H1 (cell line): ENCODE data around the gene CD244. TPM values are rescaled to one million over a fixed set of nuclear protein-coding genes. Genes with fewer than 3 reads are reported as not detected.
A peak's percentile ranks its signal among the peaks of the same experiment; 100 is the strongest.

Experiments used
- CTCF ChIA-PET: fragments of 300-600 bp; sonication (Branson Sonifier 250); formaldehyde crosslinking; loops from one replicate; lab custom pipeline; 2021; ENCODE audit not compliant: partially characterized antibody; lab: Charles Lee
- POLR2A ChIA-PET: fragments of 300-600 bp; sonication (Branson Sonifier 250); formaldehyde crosslinking; loops from one replicate; lab custom pipeline; 2021; ENCODE audit warnings: inconsistent platforms; ENCODE audit not compliant: partially characterized antibody; lab: Charles Lee
- DNase-seq, 2 experiments: peaks; one replicate each; pipeline versions ENCODE4 v3.0.0 to v3.0.0-alpha.2; 2010 to 2022; ENCODE audit warnings: low spot score in 2 of 2, low read depth in 1 of 2, mixed read lengths in 1 of 2
- FAIRE-seq: peaks from 2 replicates; lab custom pipeline; 2011; peaks lifted over from hg19 to GRCh38; lab: Jason Lieb, UNC
- H2AFZ ChIP-seq: 2 replicates; pipeline ENCODE4 v1.8.1; 2012; ENCODE audit warnings: low read length, inconsistent platforms
- H2AK5ac ChIP-seq: 2 replicates; pipeline ENCODE4 v1.6.1; 2013; ENCODE audit warnings: low read depth, low read length
- H2BK120ac ChIP-seq: replicated peaks from 2 replicates; pipeline ENCODE3; 2013; ENCODE audit warnings: low read depth, low read length, inconsistent platforms
- H2BK12ac ChIP-seq: 2 replicates; pipeline ENCODE4 v1.6.1; 2013; ENCODE audit warnings: low read depth, low read length
- H2BK15ac ChIP-seq: 2 replicates; pipeline ENCODE4 v1.6.1; 2013; ENCODE audit warnings: low read length
- H2BK20ac ChIP-seq: 2 replicates; pipeline ENCODE4 v1.6.1; 2013; ENCODE audit warnings: low read length
- H2BK5ac ChIP-seq: 2 replicates; pipeline ENCODE4 v1.6.1; 2013; ENCODE audit warnings: low read depth, low read length
- H3K14ac ChIP-seq: 2 replicates; pipeline ENCODE4 v1.6.1; 2013; ENCODE audit warnings: inconsistent platforms; ENCODE audit not compliant: insufficient read length
- H3K18ac ChIP-seq: 2 replicates; pipeline ENCODE4 v1.6.1; 2013; ENCODE audit warnings: low read length; ENCODE audit errors: extremely low read depth
- H3K23ac ChIP-seq: 2 replicates; pipeline ENCODE4 v1.6.1; 2013; ENCODE audit warnings: inconsistent platforms; ENCODE audit not compliant: insufficient read length
- H3K23me2 ChIP-seq: 2 replicates; pipeline ENCODE4 v1.6.1; 2013; ENCODE audit warnings: low read depth, low read length
- H3K27ac ChIP-seq: 2 replicates; pipeline ENCODE4 v1.6.1; 2011; ENCODE audit warnings: low read depth, low read length, inconsistent platforms
- H3K27me3 ChIP-seq, 4 experiments: replicated peaks in 1 of 4; 1 replicate in 1 of 4; 2 replicates in 3 of 4; pipeline versions ENCODE4 v1.6.1 to v1.8.1; 2011 to 2013; ENCODE audit warnings: low read length in 3 of 4, mild to moderate bottlenecking in 3 of 4, inconsistent platforms in 2 of 4, mixed read lengths in 2 of 4, moderate library complexity in 1 of 4; ENCODE audit not compliant: control insufficient read depth in 3 of 4, insufficient read depth in 3 of 4; ENCODE audit errors: extremely low read depth in 1 of 4
- H3K36me3 ChIP-seq, 4 experiments: 2 replicates each; pipeline versions ENCODE4 v1.6.1 to v1.8.1; 2011 to 2013; ENCODE audit warnings: mild to moderate bottlenecking in 4 of 4, low read length in 3 of 4, moderate library complexity in 2 of 4, control low read depth in 1 of 4, inconsistent platforms in 1 of 4; ENCODE audit not compliant: insufficient read depth in 4 of 4, control insufficient read depth in 2 of 4
- H3K4ac ChIP-seq: replicated peaks from 2 replicates; pipeline ENCODE3; 2013; ENCODE audit warnings: low read length, low read depth, mixed read lengths, inconsistent platforms; ENCODE audit not compliant: insufficient read length
- H3K4me1 ChIP-seq, 4 experiments: replicated peaks in 1 of 4; 1 replicate in 1 of 4; 2 replicates in 3 of 4; pipeline versions ENCODE4 v1.6.1 to v1.8.1; 2011 to 2013; ENCODE audit warnings: low read length in 3 of 4, inconsistent platforms in 2 of 4, mixed read lengths in 1 of 4; ENCODE audit not compliant: insufficient read depth in 4 of 4, control insufficient read depth in 3 of 4
- H3K4me2 ChIP-seq, 2 experiments: 2 replicates each; pipeline versions ENCODE4 v1.6.1 to v1.8.1; 2011 to 2013; ENCODE audit warnings: low read depth in 2 of 2, low read length in 2 of 2, control low read depth in 1 of 2, inconsistent platforms in 1 of 2, mild to moderate bottlenecking in 1 of 2; ENCODE audit not compliant: insufficient read depth in 1 of 2
- H3K4me3 ChIP-seq, 4 experiments: fragments of 200-600, 300-600 bp in 1 of 4; sonication (generic), shearing (Covaris generic), sonication (Bioruptor Twin) in 1 of 4; 2 replicates each; pipeline versions ENCODE4 v1.5.1 to v1.8.1; 2011 to 2016; ENCODE audit warnings: low read length in 4 of 4, low read depth in 3 of 4, control low read depth in 2 of 4, inconsistent platforms in 2 of 4, mild to moderate bottlenecking in 2 of 4, mixed read lengths in 1 of 4, moderate library complexity in 1 of 4; ENCODE audit not compliant: insufficient read depth in 2 of 4; ENCODE audit errors: extremely low read depth in 1 of 4
- H3K56ac ChIP-seq: replicated peaks from 2 replicates; pipeline ENCODE3; 2013; ENCODE audit warnings: low read depth, mild to moderate bottlenecking, mixed read lengths, low read length, inconsistent platforms; ENCODE audit not compliant: insufficient read length
- H3K79me1 ChIP-seq: 2 replicates; pipeline ENCODE4 v1.6.1; 2013; ENCODE audit warnings: low read depth, low read length, control low read depth
- H3K79me2 ChIP-seq, 2 experiments: 2 replicates each; pipeline versions ENCODE4 v1.6.1 to v1.8.1; 2012 to 2013; ENCODE audit warnings: low read length in 2 of 2, mild to moderate bottlenecking in 2 of 2, inconsistent platforms in 1 of 2; ENCODE audit not compliant: insufficient read depth in 2 of 2, control insufficient read depth in 1 of 2
- H3K9ac ChIP-seq, 4 experiments: replicated peaks in 1 of 4; 1 replicate in 1 of 4; 2 replicates in 3 of 4; pipeline versions ENCODE4 v1.6.1 to v1.8.1; 2011 to 2013; ENCODE audit warnings: low read depth in 3 of 4, low read length in 3 of 4, control low read depth in 2 of 4, mild to moderate bottlenecking in 2 of 4, moderate library complexity in 2 of 4, inconsistent platforms in 1 of 4; ENCODE audit errors: extremely low read depth in 1 of 4
- H3K9me3 ChIP-seq, 2 experiments: 2 replicates each; pipeline versions ENCODE4 v1.6.1 to v1.8.1; 2012 to 2013; ENCODE audit warnings: mild to moderate bottlenecking in 2 of 2, moderate library complexity in 2 of 2, control low read depth in 1 of 2, inconsistent platforms in 1 of 2, low read depth in 1 of 2, low read length in 1 of 2, mixed read lengths in 1 of 2; ENCODE audit not compliant: insufficient read depth in 2 of 2
- H4K20me1 ChIP-seq, 2 experiments: replicated peaks in 1 of 2; 2 replicates each; pipeline versions ENCODE3 to v1.8.1; 2011 to 2013; ENCODE audit warnings: inconsistent platforms in 2 of 2, low read length in 2 of 2, mild to moderate bottlenecking in 1 of 2; ENCODE audit not compliant: insufficient read depth in 2 of 2, control insufficient read depth in 1 of 2
- H4K5ac ChIP-seq: 2 replicates; pipeline ENCODE4 v1.6.1; 2013; ENCODE audit warnings: low read length, low read depth, mixed read lengths, inconsistent platforms; ENCODE audit not compliant: insufficient read length
- H4K8ac ChIP-seq: 2 replicates; pipeline ENCODE4 v1.8.0; 2013; ENCODE audit warnings: mild to moderate bottlenecking, moderate library complexity, low read length, inconsistent platforms; ENCODE audit not compliant: insufficient read depth; ENCODE audit errors: extremely low read depth
- H4K91ac ChIP-seq: replicated peaks from 2 replicates; pipeline ENCODE3; 2013; ENCODE audit warnings: low read length, mixed read lengths, inconsistent platforms; ENCODE audit not compliant: insufficient read length
- BRCA1 ChIP-seq: IDR thresholded peaks from 2 replicates; pipeline ENCODE4 v1.6.1; 2012; ENCODE audit warnings: low read depth, low read length, improper control_type of control experiment
- EGR1 ChIP-seq: IDR thresholded peaks from 2 replicates; pipeline ENCODE4 v1.6.1; 2011; ENCODE audit warnings: low read depth, low read length, borderline replicate concordance
- HDAC6 ChIP-seq: IDR thresholded peaks from one replicate; pipeline ENCODE4 v1.7.1; 2012; ENCODE audit warnings: low read depth, mild to moderate bottlenecking, inconsistent platforms, low read length, moderate library complexity
- KDM5A ChIP-seq: fragments of 200-600 bp; IDR thresholded peaks from 2 replicates; pipeline ENCODE4 v1.7.1; 2012; ENCODE audit warnings: mild to moderate bottlenecking, low read length, inconsistent platforms, mixed read lengths
- USF2 ChIP-seq: IDR thresholded peaks from 2 replicates; pipeline ENCODE4 v1.6.1; 2011; ENCODE audit warnings: low read length, improper control_type of control experiment
- WGBS, 2 experiments: shearing (Covaris generic) in 1 of 2; methylation state at CpG; one replicate each; pipeline versions ENCODE4 v1.1.6 to v1.1.7; 2013 to 2015; ENCODE audit warnings: low lambda C conversion rate in 2 of 2, mixed read lengths in 2 of 2, inconsistent platforms in 1 of 2, low coverage in 1 of 2, missing lambda C conversion rate in 1 of 2; ENCODE audit not compliant: insufficient replicate concordance in 2 of 2, insufficient coverage in 1 of 2, insufficient read length in 1 of 2; ENCODE audit errors: extremely low coverage in 1 of 2, missing lambda C conversion rate in 1 of 2; 5-methylcytosine and 5-hydroxymethylcytosine counted together
- polyA plus RNA-seq, 7 experiments: library from polyadenylated mRNA; depleted of rRNA in 3 of 7; stranded (reverse) in 5 of 7; unstranded in 2 of 7; fragments of >200 nt in 5 of 7; fragments of 200-250 nt in 2 of 7; gene quantifications; 1 replicate in 5 of 7; 2 replicates in 1 of 7; 4 replicates in 1 of 7; pipeline versions ENCODE4 v1.2.1 to v1.2.3, GENCODE V29; 2011 to 2013; ENCODE audit warnings: missing spikeins in 2 of 7, mixed read lengths in 2 of 7
- total RNA-seq: library from RNA; stranded (reverse); fragmentation: NEBNext Ultra II Directional; extraction: Animal tissue kit (Norgen Biotek cat#: 25700); gene quantifications from 2 replicates; pipeline ENCODE4 v1.2.1, GENCODE V29; 2021

CD244 gene
- total and polyA plus RNA-seq, 2 of the 8 experiments (the other 6 are each of a cell fraction or from before 2014, with no cell fraction given), result not detected

DNA sequence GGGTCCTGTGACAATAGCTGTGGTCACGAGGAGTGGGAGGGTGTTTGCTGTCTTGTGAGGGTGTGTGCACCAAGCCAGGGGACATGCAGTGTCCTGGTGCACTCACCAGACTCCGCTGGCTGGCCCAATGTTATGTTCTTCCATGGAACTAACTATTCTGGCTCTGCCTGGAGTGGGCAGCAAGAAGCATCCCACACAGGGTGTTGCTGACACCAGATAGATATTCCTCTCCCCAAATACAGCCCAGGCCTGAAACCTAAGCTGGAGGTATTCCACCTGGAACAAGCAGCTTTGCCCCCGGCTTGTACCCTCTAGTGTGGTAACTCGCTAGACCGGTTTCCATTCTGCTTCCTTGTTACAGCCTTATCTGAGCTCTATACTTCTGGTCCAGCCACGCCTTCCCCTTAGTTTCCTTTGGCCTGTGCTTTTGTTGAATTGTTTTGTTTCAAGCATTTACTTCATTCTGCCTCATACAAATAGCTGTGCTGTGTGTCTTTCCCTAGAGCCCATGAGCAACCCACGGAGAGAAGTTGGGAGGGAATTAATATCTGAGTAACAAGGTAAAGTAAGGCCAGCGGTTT, 81.4 kb downstream of the CD244 start:
- no peak overlapping the region for H3K27ac ChIP-seq
- no peaks in the 10 kb centered on the region for H3K23me2 ChIP-seq
- no peak overlapping the region for H3K4me3 ChIP-seq
- H3K27me3 ChIP-seq, result no peaks in the 10 kb centered on the region
- H3K9me3 ChIP-seq, result peaks cover 3% of the 10 kb centered on the region in 2 experiments; a peak in 3 of 4 replicates
- H4K91ac ChIP-seq, result no peak overlapping the region
- peak overlapping the region; percentile 61; the same call in 1 of the 2 replicates for H2BK20ac ChIP-seq
- H2BK5ac ChIP-seq, result no peak overlapping the region
- no peaks in the 10 kb centered on the region for H3K79me1 ChIP-seq
- H3K18ac ChIP-seq, result no peak overlapping the region
- no peak overlapping the region for H2BK120ac ChIP-seq
- H3K79me2 ChIP-seq, result no peaks in the 10 kb centered on the region
- no peaks in the 10 kb centered on the region for H3K4me1 ChIP-seq
- H4K8ac ChIP-seq, result no peak overlapping the region
- CTCF ChIA-PET, result interaction anchor here (0.6 to 8.2 kb wide), 34 partner anchors 9 to 336 kb away, joined by 3 to 141 read pairs (median 8); partner anchors contain the start of genes ITLN1, ITLN2, LY9 and NIT1
- H3K14ac ChIP-seq, result no peak overlapping the region
- H3K4ac ChIP-seq, result no peak overlapping the region
- H2BK15ac ChIP-seq, result 0 out of 2 replicates have a peak overlapping the region, but pooled peaks have one; percentile 72
- no peak overlapping the region for H3K56ac ChIP-seq
- no peak overlapping the region for H4K5ac ChIP-seq
- H3K36me3 ChIP-seq, result no peaks in the 10 kb centered on the region
- WGBS, 2 experiments, result 87% methylated on average over 8 of the region's 8 CpGs; no CpG with 5 or more reads in 1 of the 2 experiments
- no peak overlapping the region for H3K4me2 ChIP-seq
- POLR2A ChIA-PET, result interaction anchor here (1.1 to 1.2 kb wide), 2 partner anchors 8 to 17 kb away, joined by 4 to 5 read pairs; no protein-coding TSS in a partner anchor
- no peak for DNase-seq
- no peak overlapping the region for H2AFZ ChIP-seq
- H3K23ac ChIP-seq, result no peak overlapping the region
- H2BK12ac ChIP-seq, result no peak overlapping the region
- no peaks in the 10 kb centered on the region for H4K20me1 ChIP-seq
- FAIRE-seq, result no peak
- 0 out of 2 replicates have a peak overlapping the region, but pooled peaks have one; percentile 34 for H2AK5ac ChIP-seq
- no peak overlapping the region for H3K9ac ChIP-seq
- TF ChIP-seq USF2, result no peak
- TF ChIP-seq KDM5A, result no peak
- TF ChIP-seq EGR1, result no peak
- TF ChIP-seq HDAC6, result no peak
- no peak for TF ChIP-seq BRCA1
